Adrenal gland (tissue), 12 donors: ENCODE measurements around the gene UBL3. TPM values are rescaled to one million over a fixed set of nuclear protein-coding genes. Genes with fewer than 3 reads are reported as not detected.

ENCODE experiments used
- DNase-seq, 7 donors: peaks; one replicate each; pipeline ENCODE4 v3.0.0-alpha.2; 2019 to 2020
- H3K27ac ChIP-seq, 5 donors: fragments of 200-600 bp; sonication (generic) in 4 of 5; 1 replicate in 3 of 5; 2 replicates in 2 of 5; pipeline versions ENCODE4 v1.5.1 to v1.8.0; 2016 to 2020; ENCODE audit warnings: mild to moderate bottlenecking in 1 of 5
- H3K27me3 ChIP-seq: fragments of 200-600 bp; 2 replicates; pipeline ENCODE4 v1.8.0; 2021
- H3K36me3 ChIP-seq, 2 donors: fragments of 200-600 bp; replicated peaks in 1 of 2; 1 replicate in 1 of 2; 2 replicates in 1 of 2; pipeline versions ENCODE4 v1.5.1 to v1.8.0; 2018 to 2022
- H3K4me1 ChIP-seq, 2 donors: fragments of 200-600 bp; replicated peaks in 1 of 2; 1 replicate in 1 of 2; 2 replicates in 1 of 2; pipeline versions ENCODE4 v1.5.1 to v1.8.0; 2018 to 2021
- H3K4me3 ChIP-seq, 4 donors: fragments of 200-600 bp; sonication (generic) in 3 of 4; one replicate each; pipeline ENCODE4 v1.5.1; 2016 to 2018
- H3K9me3 ChIP-seq, 3 donors: fragments of 200-600 bp; sonication (generic) in 1 of 3; replicated peaks in 1 of 3; 1 replicate in 2 of 3; 2 replicates in 1 of 3; pipeline versions ENCODE4 v1.5.1 to v1.8.0; 2016 to 2021
- POLR2A ChIP-seq, 2 donors: fragments of 450-650 bp; IDR thresholded peaks; one replicate each; pipeline ENCODE4 v1.6.1; 2017; ENCODE audit warnings: antibody characterized with exemption in 2 of 2, mild to moderate bottlenecking in 2 of 2, moderate library complexity in 1 of 2
- WGBS, 4 donors: extraction: QIAGEN DNeasy Blood & Tissue Kit in 2 of 4; methylation state at CpG; one replicate each; pipeline versions ENCODE4 v1.1.5 to v1.1.7; 2013 to 2017; 5-methylcytosine and 5-hydroxymethylcytosine counted together
- intact Hi-C, 2 donors: fragments of 100-400 bp; cut with DNase I; formaldehyde crosslinking; loops; one replicate each; pipeline versions ENCODE4 v1.14.1 to v1.15.0; 2022 to 2023
- polyA plus RNA-seq, 3 donors: library from polyadenylated mRNA; stranded (reverse); fragments of 200-250 nt in 2 of 3; fragments of 350-450 nt in 1 of 3; fragmentation: Illumina TruSeq in 1 of 3; extraction: RNeasy Lipid Tissue Mini Kit (QIAGEN cat#74804) in 1 of 3; gene quantifications; one replicate each; pipeline ENCODE4 v1.2.3, GENCODE V29; 2013 to 2014
- total RNA-seq, 9 donors: library from RNA; depleted of rRNA in 4 of 9; stranded (reverse); fragments of >200 nt in 4 of 9; fragments of 120-200 nt in 1 of 9; fragmentation: NEBNext Ultra II Directional in 1 of 9; extraction: Animal tissue kit (Norgen Biotek cat#: 25700) in 1 of 9; gene quantifications; one replicate each; pipeline versions ENCODE4 v1.1.0 to v1.2.4, GENCODE V29; 2013 to 2023
- TF ChIP-seq, protein P1 (sequence below), 6 experiments: fragments of 450-650 bp in 4 of 6; fragments of 200-600 bp in 2 of 6; sonication (generic) in 1 of 6; IDR thresholded peaks; 1 replicate in 5 of 6; 2 replicates in 1 of 6; pipeline versions ENCODE4 v1.5.1 to v1.8.0; 2016 to 2021; ENCODE audit warnings: antibody characterized with exemption in 6 of 6, mild to moderate bottlenecking in 2 of 6, moderate library complexity in 1 of 6
- donor health status: healthy with polysubstance abuse.
- donor health status: Bipolar disorder and iron deficiency.
- donor health status: DM: yes; HTN: yes; CAD: no.
- donor health status: DM: no; HTN: no; CAD: no.
- donor health status: DM: no; HTN: no; CAD: no.
- donor health status: DM: yes; HTN: yes; CAD: no.

UBL3 gene
- total and polyA plus RNA-seq, 12 donors: 7.7 to 41.5 (median 24.3) TPM

DNA sequence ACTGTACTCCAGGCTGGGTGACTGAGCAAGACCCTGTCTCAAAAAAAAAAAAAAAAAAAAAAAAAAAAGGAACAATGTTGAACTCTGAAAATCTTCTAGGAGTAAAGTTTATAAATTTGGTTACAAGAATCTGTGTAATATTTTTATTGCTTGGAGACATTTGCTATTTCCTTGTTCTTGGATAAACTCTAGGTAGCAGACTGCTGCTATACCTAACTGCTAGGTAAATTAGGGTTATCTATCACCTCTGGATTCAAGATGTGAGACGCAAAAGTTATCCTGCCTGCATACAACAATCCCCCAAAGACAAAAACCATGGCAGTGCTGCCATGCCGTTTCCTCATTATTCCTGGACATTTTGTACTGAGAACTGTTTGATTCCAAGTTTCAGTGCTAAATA, 33.7 kb downstream of the UBL3 start:
- no peak for DNase-seq
- intact Hi-C loops: no loop called here
- H3K36me3 ChIP-seq: no peaks in the 10 kb centered on the region
- no peaks in the 10 kb centered on the region for H3K9me3 ChIP-seq
- H3K27me3 ChIP-seq: no peaks in the 10 kb centered on the region
- 85 to 92% (median 87%) methylated on average over 2 of the region's 2 CpGs for WGBS, 4 donors
- TF ChIP-seq POLR2A (IDR thresholded peaks at IDR 0.05): no peak
- TF ChIP-seq, protein P1, sequence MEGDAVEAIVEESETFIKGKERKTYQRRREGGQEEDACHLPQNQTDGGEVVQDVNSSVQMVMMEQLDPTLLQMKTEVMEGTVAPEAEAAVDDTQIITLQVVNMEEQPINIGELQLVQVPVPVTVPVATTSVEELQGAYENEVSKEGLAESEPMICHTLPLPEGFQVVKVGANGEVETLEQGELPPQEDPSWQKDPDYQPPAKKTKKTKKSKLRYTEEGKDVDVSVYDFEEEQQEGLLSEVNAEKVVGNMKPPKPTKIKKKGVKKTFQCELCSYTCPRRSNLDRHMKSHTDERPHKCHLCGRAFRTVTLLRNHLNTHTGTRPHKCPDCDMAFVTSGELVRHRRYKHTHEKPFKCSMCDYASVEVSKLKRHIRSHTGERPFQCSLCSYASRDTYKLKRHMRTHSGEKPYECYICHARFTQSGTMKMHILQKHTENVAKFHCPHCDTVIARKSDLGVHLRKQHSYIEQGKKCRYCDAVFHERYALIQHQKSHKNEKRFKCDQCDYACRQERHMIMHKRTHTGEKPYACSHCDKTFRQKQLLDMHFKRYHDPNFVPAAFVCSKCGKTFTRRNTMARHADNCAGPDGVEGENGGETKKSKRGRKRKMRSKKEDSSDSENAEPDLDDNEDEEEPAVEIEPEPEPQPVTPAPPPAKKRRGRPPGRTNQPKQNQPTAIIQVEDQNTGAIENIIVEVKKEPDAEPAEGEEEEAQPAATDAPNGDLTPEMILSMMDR (IDR thresholded peaks at IDR 0.05): no peak
- H3K4me1 ChIP-seq: peaks cover 0 to 21% of the 10 kb centered on the region in 2 donors
- no peak overlapping the region for H3K27ac ChIP-seq
- no peak overlapping the region for H3K4me3 ChIP-seq

DNA sequence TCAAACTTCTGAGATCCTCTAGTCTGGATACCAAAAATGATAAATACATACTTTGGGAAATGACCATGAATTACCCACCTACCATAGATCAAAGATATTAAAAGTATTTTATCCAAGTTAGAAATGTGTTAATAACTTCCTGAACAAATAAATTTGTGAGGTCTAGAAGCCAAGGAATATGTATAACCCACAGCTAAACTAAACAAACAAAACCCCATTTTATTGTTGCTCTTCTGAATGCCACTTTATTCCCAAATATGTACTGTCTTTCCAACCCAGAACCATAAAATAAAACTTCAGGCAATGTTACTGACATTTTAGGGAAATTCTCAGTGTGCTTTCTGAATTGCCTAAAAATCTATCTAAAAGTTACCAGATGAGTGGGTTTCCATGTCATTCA, 35.1 kb downstream of the UBL3 start:
- DNase-seq: no peak
- H3K27me3 ChIP-seq: no peaks in the 10 kb centered on the region
- peaks cover 6 to 26% of the 10 kb centered on the region in 2 donors for H3K4me1 ChIP-seq
- intact Hi-C loops: no loop called here
- no peak overlapping the region for H3K4me3 ChIP-seq
- TF ChIP-seq, protein P1 (IDR thresholded peaks at IDR 0.05): no peak
- no peak for TF ChIP-seq POLR2A (IDR thresholded peaks at IDR 0.05)
- no peak overlapping the region for H3K27ac ChIP-seq
- H3K9me3 ChIP-seq: no peaks in the 10 kb centered on the region
- no peaks in the 10 kb centered on the region for H3K36me3 ChIP-seq

DNA sequence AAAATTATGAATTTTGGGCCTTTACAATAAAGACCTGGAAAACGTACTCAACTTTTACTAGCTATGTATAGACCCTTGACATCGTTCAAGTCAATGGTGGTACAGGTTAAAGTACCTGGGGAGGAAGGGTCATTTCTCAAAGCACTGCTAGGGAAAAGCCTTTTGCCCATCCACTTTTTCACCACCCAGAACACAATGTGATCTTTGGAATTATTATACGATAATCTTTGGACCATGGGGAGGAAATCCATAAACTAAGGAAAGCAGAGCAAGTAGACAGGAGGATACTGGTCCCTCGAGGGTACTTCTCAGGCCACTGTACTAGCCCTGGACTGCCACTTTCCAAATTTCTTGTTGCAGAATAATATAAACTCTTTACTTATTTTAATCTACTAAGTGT, 39.5 kb downstream of the UBL3 start:
- H3K36me3 ChIP-seq: no peaks in the 10 kb centered on the region
- H3K4me1 ChIP-seq: peaks cover 10 to 19% of the 10 kb centered on the region in 2 donors
- intact Hi-C loops: no loop called here
- TF ChIP-seq, protein P1 (IDR thresholded peaks at IDR 0.05): no peak
- TF ChIP-seq POLR2A (IDR thresholded peaks at IDR 0.05): no peak
- no peak overlapping the region for H3K4me3 ChIP-seq
- no peak for DNase-seq
- no peaks in the 10 kb centered on the region for H3K9me3 ChIP-seq
- 77 to 94% (median 91%) methylated on average over 4 of the region's 4 CpGs for WGBS, 4 donors
- H3K27me3 ChIP-seq: no peaks in the 10 kb centered on the region
- no peak overlapping the region for H3K27ac ChIP-seq

DNA sequence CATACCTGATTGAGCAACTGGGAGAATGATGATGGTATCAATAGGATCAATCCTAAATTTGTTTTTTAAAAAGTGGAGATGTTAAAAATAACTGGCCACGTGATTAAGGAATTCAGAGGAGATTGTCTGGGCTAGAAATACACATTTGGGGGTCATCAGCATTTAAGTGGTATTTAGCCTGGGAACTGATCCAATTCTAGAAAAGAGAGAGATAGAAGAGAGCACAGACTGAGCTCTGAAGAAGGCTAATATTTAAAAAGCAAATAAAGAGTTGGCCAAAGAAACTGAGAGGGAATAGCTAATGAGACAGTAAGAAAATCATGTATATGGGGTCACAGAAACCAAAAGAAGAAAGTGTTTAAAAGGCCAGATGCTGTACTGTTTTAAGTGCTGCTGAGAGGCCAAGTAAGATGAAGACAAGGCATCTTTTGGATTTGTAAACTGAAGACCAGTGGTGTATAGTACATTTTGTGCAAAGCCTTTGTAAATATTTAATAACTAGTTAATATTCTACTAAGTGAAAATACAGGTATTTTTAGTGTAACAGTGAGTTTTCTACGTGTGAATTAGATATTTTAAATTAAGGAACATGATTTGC, 40.2 kb downstream of the UBL3 start:
- no peaks in the 10 kb centered on the region for H3K9me3 ChIP-seq
- intact Hi-C loops: no loop called here
- H3K36me3 ChIP-seq: no peaks in the 10 kb centered on the region
- 54 to 59% (median 55%) methylated on average over 2 of the region's 2 CpGs for WGBS, 4 donors
- peaks cover 10 to 19% of the 10 kb centered on the region in 2 donors for H3K4me1 ChIP-seq
- no peak overlapping the region for H3K27ac ChIP-seq
- TF ChIP-seq POLR2A (IDR thresholded peaks at IDR 0.05): no peak
- no peak overlapping the region for H3K4me3 ChIP-seq
- no peak for DNase-seq
- H3K27me3 ChIP-seq: no peaks in the 10 kb centered on the region

DNA sequence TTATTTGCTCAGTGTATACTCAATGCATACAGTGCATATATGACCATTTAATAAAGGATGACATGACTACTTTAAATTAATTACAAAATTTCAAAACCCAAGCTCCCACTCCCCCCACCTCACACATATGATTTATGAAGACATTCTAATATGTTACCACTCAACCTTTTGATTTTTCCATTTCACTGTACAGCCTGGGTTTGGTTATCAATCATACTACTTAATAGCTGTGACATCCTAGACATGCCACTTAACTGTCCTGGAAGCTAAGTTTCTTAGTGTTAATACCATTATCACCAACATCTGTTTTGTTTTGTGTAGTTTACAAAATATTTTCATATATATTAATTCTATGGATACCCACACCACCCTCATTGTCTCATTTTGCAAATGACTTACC, 42.2 kb downstream of the UBL3 start:
- no peaks in the 10 kb centered on the region for H3K36me3 ChIP-seq
- H3K4me3 ChIP-seq: no peak overlapping the region
- H3K4me1 ChIP-seq: peaks cover 10 to 19% of the 10 kb centered on the region in 2 donors
- no peaks in the 10 kb centered on the region for H3K27me3 ChIP-seq
- intact Hi-C loops: no loop called here
- DNase-seq: no peak
- H3K9me3 ChIP-seq: no peaks in the 10 kb centered on the region
- no peak overlapping the region for H3K27ac ChIP-seq
- TF ChIP-seq POLR2A (IDR thresholded peaks at IDR 0.05): no peak
- TF ChIP-seq, protein P1 (IDR thresholded peaks at IDR 0.05): no peak
